Duodenal mucosa (tissue), 2 donors: Measurements from ENCODE around the gene CEBPA.

Source experiments
- H3K27ac ChIP-seq: one replicate; pipeline ENCODE4 v1.7.0; 2013; ENCODE audit warnings: low read depth, low read length
- H3K27me3 ChIP-seq, 2 donors: one replicate each; pipeline ENCODE4 v1.7.0; 2013; ENCODE audit warnings: low read length in 2 of 2, control low read depth in 1 of 2; ENCODE audit not compliant: insufficient read depth in 2 of 2, control insufficient read depth in 1 of 2
- H3K36me3 ChIP-seq, 2 donors: one replicate each; pipeline ENCODE4 v1.7.0; 2013; ENCODE audit warnings: low read length in 2 of 2, control low read depth in 1 of 2; ENCODE audit not compliant: insufficient read depth in 2 of 2, control insufficient read depth in 1 of 2
- H3K4me1 ChIP-seq, 2 donors: one replicate each; pipeline ENCODE4 v1.7.0; 2013; ENCODE audit warnings: low read length in 2 of 2, control low read depth in 1 of 2; ENCODE audit not compliant: insufficient read depth in 2 of 2, control insufficient read depth in 1 of 2
- H3K4me3 ChIP-seq, 2 donors: one replicate each; pipeline ENCODE4 v1.7.0; 2013; ENCODE audit warnings: low read length in 2 of 2, low read depth in 1 of 2
- H3K9ac ChIP-seq, 2 donors: one replicate each; pipeline ENCODE4 v1.7.0; 2013; ENCODE audit warnings: low read length in 2 of 2, low read depth in 1 of 2
- H3K9me3 ChIP-seq, 2 donors: one replicate each; pipeline ENCODE4 v1.7.0; 2013; ENCODE audit warnings: low read length in 2 of 2, control low read depth in 1 of 2; ENCODE audit not compliant: control insufficient read depth in 1 of 2

The CEBPA gene

GRCh38 chr19:33343301-33343700 is 41.0 kb upstream of the CEBPA start:
- Histone ChIP-seq H3K9ac (no peak overlapping the region), H3K27ac (no peak overlapping the region), H3K27me3 (no peaks in the 10 kb centered on the region), H3K9me3 (no peaks in the 10 kb centered on the region), H3K4me1 (no peaks in the 10 kb centered on the region), H3K4me3 (no peak overlapping the region), H3K36me3 (no peaks in the 10 kb centered on the region)

GRCh38 chr19:33340991-33341390 is 38.7 kb upstream of the CEBPA start:
- Histone ChIP-seq H3K36me3 (no peaks in the 10 kb centered on the region), H3K9ac (no peak overlapping the region), H3K4me1 (no peaks in the 10 kb centered on the region), H3K27me3 (no peaks in the 10 kb centered on the region), H3K27ac (no peak overlapping the region), H3K4me3 (no peak overlapping the region), H3K9me3 (no peaks in the 10 kb centered on the region)

- H3K9ac ChIP-seq, result no peak overlapping the region
- no peaks in the 10 kb centered on the region for H3K36me3 ChIP-seq
- H3K4me1 ChIP-seq, result no peaks in the 10 kb centered on the region
- no peaks in the 10 kb centered on the region for H3K27me3 ChIP-seq
- H3K4me3 ChIP-seq, result no peak overlapping the region
- no peak overlapping the region for H3K27ac ChIP-seq
- H3K9me3 ChIP-seq, result no peaks in the 10 kb centered on the region
Observed at GRCh38 chr19:33339016-33339984, 37.0 kb upstream of the CEBPA start.

GRCh38 chr19:33335446-33335845 is 33.1 kb upstream of the CEBPA start:
- Histone ChIP-seq H3K4me1 (no peaks in the 10 kb centered on the region), H3K27me3 (no peaks in the 10 kb centered on the region), H3K27ac (no peak overlapping the region), H3K9ac (no peak overlapping the region), H3K9me3 (no peaks in the 10 kb centered on the region), H3K4me3 (no peak overlapping the region), H3K36me3 (no peaks in the 10 kb centered on the region)

- H3K9ac ChIP-seq, result no peak overlapping the region
- H3K9me3 ChIP-seq, result no peaks in the 10 kb centered on the region
- H3K27me3 ChIP-seq, result no peaks in the 10 kb centered on the region
- H3K4me3 ChIP-seq, result no peak overlapping the region
- H3K27ac ChIP-seq, result no peak overlapping the region
- no peaks in the 10 kb centered on the region for H3K36me3 ChIP-seq
- H3K4me1 ChIP-seq, result no peaks in the 10 kb centered on the region
Observed at GRCh38 chr19:33334271-33334670, 31.9 kb upstream of the CEBPA start.

- Histone ChIP-seq H3K4me3 (no peak overlapping the region), H3K9ac (no peak overlapping the region)
Observed at GRCh38 chr19:33333642-33334041, 31.3 kb upstream of the CEBPA start.

GRCh38 chr19:33333151-33333550 is 30.8 kb upstream of the CEBPA start:
- H3K9me3 ChIP-seq, result no peaks in the 10 kb centered on the region
- H3K36me3 ChIP-seq, result no peaks in the 10 kb centered on the region
- H3K27ac ChIP-seq, result no peak overlapping the region
- no peaks in the 10 kb centered on the region for H3K4me1 ChIP-seq
- H3K9ac ChIP-seq, result no peak overlapping the region
- no peaks in the 10 kb centered on the region for H3K27me3 ChIP-seq
- H3K4me3 ChIP-seq, result no peak overlapping the region

More at GRCh38 chr19:33333642-33334041, 31.3 kb upstream of the CEBPA start:
- H3K9me3 ChIP-seq, result no peaks in the 10 kb centered on the region
- H3K4me1 ChIP-seq, result no peaks in the 10 kb centered on the region
- no peaks in the 10 kb centered on the region for H3K27me3 ChIP-seq
- no peaks in the 10 kb centered on the region for H3K36me3 ChIP-seq
- H3K27ac ChIP-seq, result no peak overlapping the region

- Histone ChIP-seq H3K4me1 (no peaks in the 10 kb centered on the region), H3K4me3 (no peak overlapping the region), H3K9ac (no peak overlapping the region), H3K27ac (no peak overlapping the region), H3K9me3 (no peaks in the 10 kb centered on the region), H3K27me3 (no peaks in the 10 kb centered on the region), H3K36me3 (no peaks in the 10 kb centered on the region)
Observed at GRCh38 chr19:33332248-33332647, 29.9 kb upstream of the CEBPA start.

GRCh38 chr19:33329736-33330135 is 27.4 kb upstream of the CEBPA start:
- no peak overlapping the region for H3K9ac ChIP-seq
- no peak overlapping the region for H3K4me3 ChIP-seq
- H3K36me3 ChIP-seq, result no peaks in the 10 kb centered on the region
- no peaks in the 10 kb centered on the region for H3K4me1 ChIP-seq
- H3K9me3 ChIP-seq, result peaks cover 0 to 2% of the 10 kb centered on the region in 2 donors
- no peaks in the 10 kb centered on the region for H3K27me3 ChIP-seq
- H3K27ac ChIP-seq, result no peak overlapping the region

- Histone ChIP-seq H3K9ac (no peak overlapping the region), H3K4me1 (no peaks in the 10 kb centered on the region), H3K27me3 (no peaks in the 10 kb centered on the region), H3K4me3 (no peak overlapping the region), H3K36me3 (no peaks in the 10 kb centered on the region), H3K9me3 (peaks cover 0 to 2% of the 10 kb centered on the region in 2 donors), H3K27ac (no peak overlapping the region)
Observed at GRCh38 chr19:33329060-33329459, 26.7 kb upstream of the CEBPA start.
